ENCODE results near the gene A4GALT. TPM values are rescaled to one million over a fixed set of nuclear protein-coding genes. Genes with fewer than 3 reads are reported as not detected.

A4GALT gene
- total and polyA plus RNA-seq, 10 of the 15 experiments (the other 5 are each of a cell fraction or from before 2014, with no cell fraction given), result 0.04 to 3.9 (median 2.3) TPM; not detected in 1

DNA sequence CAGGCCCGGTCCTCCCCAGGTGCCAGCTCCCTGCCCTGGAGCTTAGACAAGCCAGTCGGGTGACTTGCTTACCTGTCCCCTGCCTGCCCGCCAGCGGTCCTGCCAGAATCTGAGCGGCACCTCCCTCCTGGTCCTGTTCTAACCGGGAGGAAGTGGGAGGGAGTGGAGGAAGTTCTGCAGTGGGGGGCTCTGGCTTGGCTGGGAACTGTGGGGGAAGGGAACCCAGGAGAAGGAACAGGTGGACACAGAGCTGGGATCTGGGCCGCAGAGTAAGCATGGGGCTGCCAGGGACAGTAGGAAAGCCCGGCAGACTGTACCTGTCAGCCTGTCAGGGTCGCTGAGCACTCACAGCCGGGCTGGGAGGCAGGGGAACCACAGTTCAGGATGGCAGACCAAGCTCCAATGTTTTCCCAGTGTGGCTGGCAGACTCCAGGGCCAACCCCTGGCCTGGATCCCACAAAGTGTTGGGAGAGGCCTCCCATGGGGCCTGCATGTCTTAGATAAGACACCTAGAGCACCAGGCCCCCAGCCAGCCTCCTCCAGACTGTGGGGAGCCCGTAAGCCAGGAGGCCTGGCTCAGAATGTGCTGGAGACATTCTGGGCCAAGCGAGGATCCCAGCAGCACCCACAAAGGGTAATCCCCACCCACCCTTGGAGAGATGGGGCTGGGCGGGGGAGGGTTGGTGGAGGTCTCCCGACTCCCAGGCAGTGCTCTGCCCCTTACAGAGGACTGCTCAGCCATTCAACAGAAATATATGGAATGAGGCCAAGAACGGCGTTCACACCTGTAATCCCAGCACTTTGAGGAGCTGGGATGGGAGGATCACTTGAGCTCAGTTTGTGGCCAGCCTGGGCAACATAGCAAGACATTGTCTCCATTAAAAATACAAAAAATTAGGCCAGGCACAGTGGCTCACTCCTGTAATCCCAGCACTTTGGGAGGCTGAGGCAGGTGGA lies 73.8 kb downstream of the A4GALT start:
- intact Hi-C loops (cut with micrococcal nuclease; ENCODE audit: unreplicated experiment) (no loop called here), in situ Hi-C loops (cut with MboI) (no loop called here)
- ChIA-PET CTCF (interaction anchor here (1.3 to 3.0 kb wide), 3 partner anchors 9 to 25 kb away, joined by 3 to 17 read pairs (median 5); no protein-coding TSS in a partner anchor), RAD21 (ENCODE audit: unreplicated experiment) (interaction anchor here (0.6 to 1.3 kb wide), 5 partner anchors 9 to 275 kb away, joined by 3 to 5 read pairs (median 3); partner anchors contain the start of gene RRP7A), POLR2A (interaction anchor here (0.7 to 2.1 kb wide), 3 partner anchors 10 to 221 kb away, joined by 3 to 11 read pairs (median 4); partner anchors contain the start of gene POLDIP3), SMC1A (ENCODE audit: uncharacterized antibody, unreplicated experiment) (interaction anchor here (0.5 to 1.9 kb wide), 8 partner anchors 9 to 367 kb away, joined by 3 to 6 read pairs (median 3); no protein-coding TSS in a partner anchor)
- Histone ChIP-seq H3K4me3 (peak overlapping the region; percentile 100), H3K27ac (ENCODE audit: control insufficient read depth, insufficient read depth) (peak overlapping the region; percentile 41), H3K79me2 (ENCODE audit: control insufficient read depth, insufficient read depth, low read length) (peaks cover 58% of the 10 kb centered on the region), H3K27me3 (replicated peaks in 1 of 2; ENCODE audit: control insufficient read depth in 2 of 2, insufficient read depth in 2 of 2, low read length in 1 of 2) (no peaks in the 10 kb centered on the region), H3K9me3 (replicated peaks; ENCODE audit: control insufficient read depth, insufficient read depth, low read length) (no peaks in the 10 kb centered on the region), H4K20me1 (ENCODE audit: control insufficient read depth, insufficient read depth) (no peaks in the 10 kb centered on the region), H2AFZ (ENCODE audit: control insufficient read depth, low read depth, low read length) (no peak overlapping the region), H3K4me2 (ENCODE audit: control insufficient read depth, insufficient read depth) (peak overlapping the region; percentile 71), H3K9ac (ENCODE audit: control insufficient read depth, insufficient read depth, low read length) (peak overlapping the region; percentile 39), H3K36me3 (ENCODE audit: control insufficient read depth in 2 of 2, insufficient read depth in 2 of 2, low read length in 1 of 2) (no peaks in the 10 kb centered on the region), H3K4me1 (ENCODE audit: control insufficient read depth, insufficient read depth, low read length) (peaks cover 42% of the 10 kb centered on the region)
- no peak for ATAC-seq
- TF ChIP-seq IKZF1 (conservative IDR thresholded peaks at IDR 0.05) (0 out of 2 replicates have a peak, but pooled peaks have one; percentile 9), JUND (IDR thresholded peaks at IDR 0.05; ENCODE audit: low read depth, low read length) (no peak), SPI1 (IDR thresholded peaks at IDR 0.05; ENCODE audit: borderline replicate concordance, insufficient read depth, low read depth, low read length) (peak; percentile 15; the same call in 1 of the 2 replicates), NFYA (IDR thresholded peaks at IDR 0.05; ENCODE audit: borderline replicate concordance, low read depth, low read length) (no peak), SMARCA5 (IDR thresholded peaks at IDR 0.05) (no peak)
- BruUV-seq (replicated peaks), result no TSS peak
- DNase-seq (ENCODE audit: low read depth, low spot score), result no peak
- 87% methylated on average over 16 of the region's 16 CpGs for WGBS (ENCODE audit: insufficient coverage, insufficient replicate concordance, low lambda C conversion rate, missing lambda C conversion rate)
- no peak for FAIRE-seq
